ENCODE results near the gene CHD1L.

- no peak for TF ChIP-seq CTCF (IDR thresholded peaks at IDR 0.05)
- no peak for TF ChIP-seq POLR2A (IDR thresholded peaks at IDR 0.05)
These were observed 96.1 kb downstream of the CHD1L start for GRCh38 chr1:147338571-147338970.
